Retina (tissue), 1 donor: Measurements from ENCODE around the gene NMNAT3.

Experiments used
- DNase-seq: peaks from one replicate; pipeline ENCODE4 v3.0.0-alpha.2; 2016

The NMNAT3 gene

DNA sequence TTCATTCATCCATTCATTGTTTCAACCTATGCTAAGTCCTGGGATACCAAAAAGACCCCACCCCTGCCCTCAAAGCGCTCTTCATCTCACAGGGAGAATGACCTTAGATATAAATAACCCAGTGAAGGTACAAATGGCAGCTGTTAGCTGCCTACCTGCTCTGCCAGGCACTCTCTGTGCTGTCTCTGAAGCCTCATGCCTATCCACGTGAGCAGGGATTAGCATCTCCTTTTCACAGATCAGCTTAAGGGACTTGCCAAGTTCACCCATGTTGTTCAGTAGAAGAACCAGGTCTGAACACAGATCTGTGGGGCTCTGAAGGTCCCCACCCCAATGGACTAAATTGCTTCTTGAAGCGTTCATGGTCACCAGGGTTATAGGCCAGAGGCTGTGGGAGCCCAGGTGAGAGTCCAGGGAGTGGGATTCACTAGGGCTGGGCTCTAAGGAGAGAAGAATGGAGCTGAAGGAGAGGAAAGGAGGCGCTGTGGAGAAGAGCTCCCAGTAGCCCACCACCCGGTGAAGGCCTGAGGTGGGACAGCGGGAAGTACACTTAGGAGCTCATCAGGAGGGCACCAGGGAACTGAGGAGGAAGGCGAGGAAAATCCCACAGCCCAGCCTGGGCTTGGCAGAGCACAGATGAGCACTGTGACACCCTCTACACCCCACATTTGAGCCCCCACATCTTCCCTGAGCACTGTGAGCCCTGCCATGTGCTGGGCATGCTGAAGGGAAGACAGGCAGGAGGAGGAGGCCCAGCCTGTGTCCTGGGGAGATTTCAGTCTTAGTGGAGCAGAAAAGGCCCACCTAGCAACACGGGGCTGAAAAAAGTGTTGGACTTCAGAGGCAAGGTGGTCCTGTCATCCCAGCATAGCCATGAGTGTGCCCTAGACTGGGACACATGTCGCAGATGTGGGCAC, 158.6 kb downstream of the NMNAT3 start:
- DNase-seq: no peak

DNA sequence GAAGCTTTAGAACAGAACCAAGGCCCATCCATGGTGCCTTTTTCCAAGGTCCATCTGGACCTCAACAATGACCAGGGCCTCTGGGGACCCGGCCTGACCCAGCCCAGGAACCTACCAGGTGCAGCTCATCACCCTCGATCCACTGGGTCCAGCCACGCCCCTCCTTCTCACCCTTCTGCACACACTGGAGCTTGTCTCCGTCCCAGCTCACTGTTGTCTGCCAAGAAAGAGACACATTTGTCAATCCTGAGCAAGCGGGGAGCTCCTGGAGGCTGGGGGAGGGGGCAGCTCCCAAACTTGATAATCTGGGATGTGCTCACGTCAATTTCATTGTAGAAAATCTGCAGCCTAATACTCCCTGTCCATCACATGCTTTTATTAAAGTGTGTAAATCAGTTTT, 159.5 kb downstream of the NMNAT3 start:
- DNase-seq: no peak

DNA sequence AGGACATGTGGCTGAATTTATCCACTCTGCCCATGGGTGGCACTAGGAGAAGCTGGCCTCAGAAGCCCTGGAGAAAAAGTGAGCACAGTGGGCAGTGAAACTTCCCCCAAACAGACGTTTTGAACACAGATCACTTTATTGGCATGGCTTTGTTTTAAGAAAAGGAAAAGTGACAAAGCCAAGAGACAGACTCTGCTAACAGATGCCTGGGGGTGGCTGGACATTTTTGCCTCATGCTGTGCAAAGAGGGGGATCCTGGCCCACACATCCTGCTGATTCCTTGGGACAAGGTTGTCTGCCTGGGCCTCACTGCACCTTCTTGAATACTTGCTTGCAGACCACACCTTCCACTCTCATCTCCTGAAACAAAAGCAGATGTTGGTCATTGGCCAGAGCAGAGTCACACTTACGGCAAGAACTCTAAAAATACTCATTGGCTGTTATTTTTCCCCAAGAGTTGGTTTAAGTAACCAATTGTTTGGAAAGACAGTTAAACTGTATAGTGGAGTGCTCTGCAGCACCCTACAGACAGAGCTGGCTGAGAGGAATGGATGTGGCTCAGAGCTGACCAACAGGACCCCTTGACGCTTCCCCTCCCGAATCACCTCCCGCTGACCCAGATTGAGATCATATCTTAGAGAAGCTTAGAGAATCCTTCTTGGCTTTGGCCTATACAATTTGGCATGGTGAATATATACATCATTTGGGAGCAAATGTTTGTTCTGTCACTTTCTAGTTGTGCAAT, 160.3 kb downstream of the NMNAT3 start:
- DNase-seq: no peak

- DNase-seq: no peak
These were observed 163.0 kb downstream of the NMNAT3 start for GRCh38 chr3:139514741-139515140.
